Sigmoid colon (tissue), 4 donors: ENCODE data around the gene MPZL2.

Experiments used
- EP300 ChIP-seq, 4 donors: sonication (generic); formaldehyde crosslinking; IDR thresholded peaks; one replicate each; pipeline ENCODE4 v1.6.1; 2017; ENCODE audit warnings: antibody characterized with exemption in 4 of 4
- POLR2A ChIP-seq, 2 donors: fragments of 450-650 bp; IDR thresholded peaks; one replicate each; pipeline ENCODE4 v1.6.1; 2016; ENCODE audit warnings: antibody characterized with exemption in 2 of 2, mild to moderate bottlenecking in 2 of 2, moderate library complexity in 2 of 2
- POLR2AphosphoS5 ChIP-seq, 4 donors: sonication (generic); formaldehyde crosslinking; IDR thresholded peaks; one replicate each; pipeline ENCODE4 v1.6.1; 2017; ENCODE audit warnings: antibody characterized with exemption in 4 of 4
- TF ChIP-seq, protein P1 (sequence below), 4 experiments: fragments of 450-650 bp in 3 of 4; fragments of 200-600 bp in 1 of 4; IDR thresholded peaks; one replicate each; pipeline ENCODE4 v1.5.1; 2016 to 2019; ENCODE audit warnings: antibody characterized with exemption in 4 of 4, mild to moderate bottlenecking in 3 of 4, moderate library complexity in 2 of 4

DNA sequence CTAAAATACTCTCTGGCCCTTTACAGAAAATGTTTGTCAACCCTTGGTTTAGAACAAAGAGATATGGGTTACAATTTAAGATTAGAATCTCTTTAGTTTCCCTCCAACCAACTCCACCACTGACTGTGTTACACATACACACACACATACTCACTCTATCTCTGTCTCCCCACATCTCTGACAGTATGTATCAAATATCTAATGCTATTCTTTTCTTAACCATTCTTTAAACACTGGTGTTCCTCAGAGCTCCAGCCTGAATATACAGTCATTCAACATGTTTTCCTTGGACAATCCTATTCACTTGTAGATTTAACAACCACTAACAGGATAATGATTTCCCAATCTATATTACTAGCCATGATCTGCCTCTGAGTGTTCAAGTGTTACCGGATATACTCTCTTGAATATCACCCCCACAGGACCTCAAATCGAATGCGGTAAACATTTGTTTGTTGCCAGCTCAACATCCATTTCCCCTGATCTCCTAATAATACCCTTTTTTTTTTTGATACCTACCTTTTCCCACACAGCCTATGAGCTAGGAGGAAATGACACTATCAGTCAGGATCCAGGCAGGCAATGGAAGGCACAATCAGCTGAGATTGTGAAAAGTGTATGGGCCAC lies 18.0 kb downstream of the MPZL2 start:
- TF ChIP-seq POLR2A (IDR thresholded peaks at IDR 0.05) (no peak), POLR2AphosphoS5 (IDR thresholded peaks at IDR 0.05) (no peak), EP300 (IDR thresholded peaks at IDR 0.05) (no peak)
- TF ChIP-seq, protein P1, sequence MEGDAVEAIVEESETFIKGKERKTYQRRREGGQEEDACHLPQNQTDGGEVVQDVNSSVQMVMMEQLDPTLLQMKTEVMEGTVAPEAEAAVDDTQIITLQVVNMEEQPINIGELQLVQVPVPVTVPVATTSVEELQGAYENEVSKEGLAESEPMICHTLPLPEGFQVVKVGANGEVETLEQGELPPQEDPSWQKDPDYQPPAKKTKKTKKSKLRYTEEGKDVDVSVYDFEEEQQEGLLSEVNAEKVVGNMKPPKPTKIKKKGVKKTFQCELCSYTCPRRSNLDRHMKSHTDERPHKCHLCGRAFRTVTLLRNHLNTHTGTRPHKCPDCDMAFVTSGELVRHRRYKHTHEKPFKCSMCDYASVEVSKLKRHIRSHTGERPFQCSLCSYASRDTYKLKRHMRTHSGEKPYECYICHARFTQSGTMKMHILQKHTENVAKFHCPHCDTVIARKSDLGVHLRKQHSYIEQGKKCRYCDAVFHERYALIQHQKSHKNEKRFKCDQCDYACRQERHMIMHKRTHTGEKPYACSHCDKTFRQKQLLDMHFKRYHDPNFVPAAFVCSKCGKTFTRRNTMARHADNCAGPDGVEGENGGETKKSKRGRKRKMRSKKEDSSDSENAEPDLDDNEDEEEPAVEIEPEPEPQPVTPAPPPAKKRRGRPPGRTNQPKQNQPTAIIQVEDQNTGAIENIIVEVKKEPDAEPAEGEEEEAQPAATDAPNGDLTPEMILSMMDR (IDR thresholded peaks at IDR 0.05), result no peak
